Measurements from ENCODE around the gene ERH. TPM values are rescaled to one million over a fixed set of nuclear protein-coding genes. Genes with fewer than 3 reads are reported as not detected.
A peak's percentile ranks its signal among the peaks of the same experiment; 100 is the strongest.

ERH gene
- total and polyA plus RNA-seq, 10 of the 15 experiments (the other 5 are each of a cell fraction or from before 2014, with no cell fraction given) = 255 to 852 (median 382) TPM

DNA sequence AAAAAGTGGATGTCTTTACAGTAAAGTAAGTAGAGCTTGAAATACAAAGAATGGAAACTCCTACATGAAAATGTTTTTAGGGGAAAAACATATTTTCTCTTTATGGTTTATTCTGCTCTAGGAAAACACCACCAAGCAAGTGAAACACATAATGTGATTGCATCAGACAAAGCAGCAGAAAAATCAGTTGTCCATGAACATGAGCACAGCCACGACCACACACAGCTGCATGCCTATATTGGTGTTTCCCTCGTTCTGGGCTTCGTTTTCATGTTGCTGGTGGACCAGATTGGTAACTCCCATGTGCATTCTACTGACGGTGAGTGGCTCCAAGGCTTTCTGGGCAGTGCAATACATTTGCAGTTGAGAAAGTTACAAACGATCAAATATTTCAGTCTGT, 43.8 kb upstream of the ERH start:
- H3K27ac ChIP-seq (ENCODE audit: control insufficient read depth, insufficient read depth) = peak overlapping the region; percentile 65
- no peaks in the 10 kb centered on the region for H3K9me3 ChIP-seq (replicated peaks; ENCODE audit: control insufficient read depth, insufficient read depth, low read length)
- peaks cover 2% of the 10 kb centered on the region for H3K79me2 ChIP-seq (ENCODE audit: control insufficient read depth, insufficient read depth, low read length)
- H3K4me1 ChIP-seq (ENCODE audit: control insufficient read depth, insufficient read depth, low read length) = peaks cover 4% of the 10 kb centered on the region; the same call in 1 of the 2 replicates
- RAD21 ChIA-PET (ENCODE audit: unreplicated experiment) = interaction anchor here (1.2 to 3.1 kb wide), 8 partner anchors 18 to 139 kb away, joined by 3 to 18 read pairs (median 4); partner anchors contain the start of genes ERH and SLC39A9
- WGBS (ENCODE audit: insufficient coverage, insufficient replicate concordance, low lambda C conversion rate, missing lambda C conversion rate) = 1% methylated on average over 5 of the region's 5 CpGs
- ATAC-seq (peak; percentile 95), DNase-seq (ENCODE audit: low read depth, low spot score) (peak; percentile 58), FAIRE-seq (peak; percentile 81)
- POLR2A ChIA-PET = interaction anchor here (0.5 to 2.9 kb wide), 4 partner anchors 40 to 332 kb away, joined by 3 to 22 read pairs (median 8); partner anchors contain the start of genes ERH and SLC39A9
- peaks cover 2 to 14% of the 10 kb centered on the region in 2 experiments for H3K36me3 ChIP-seq (ENCODE audit: control insufficient read depth in 2 of 2, insufficient read depth in 2 of 2, low read length in 1 of 2)
- intact Hi-C loops (cut with micrococcal nuclease; ENCODE audit: unreplicated experiment) (loop anchor here (2.0 kb wide), 1 partner anchor 41 kb away; no protein-coding TSS in a partner anchor), in situ Hi-C loops (cut with MboI) (no loop called here)
- H3K4me3 ChIP-seq = no peak overlapping the region
- H4K20me1 ChIP-seq (ENCODE audit: control insufficient read depth, insufficient read depth) = no peaks in the 10 kb centered on the region
- H3K27me3 ChIP-seq (replicated peaks in 1 of 2; ENCODE audit: control insufficient read depth in 2 of 2, insufficient read depth in 2 of 2, low read length in 1 of 2) = no peaks in the 10 kb centered on the region
- SMC1A ChIA-PET (ENCODE audit: uncharacterized antibody, unreplicated experiment) = interaction anchor here (0.6 to 3.6 kb wide), 16 partner anchors 12 to 199 kb away, joined by 3 to 22 read pairs (median 4); partner anchors contain the start of genes ERH and SLC39A9
- no peak overlapping the region; the same call in 1 of the 2 replicates for H3K4me2 ChIP-seq (ENCODE audit: control insufficient read depth, insufficient read depth)
- CTCF ChIA-PET = interaction anchor here (0.6 to 2.3 kb wide), 7 partner anchors 14 to 312 kb away, joined by 3 to 15 read pairs (median 6); no protein-coding TSS in a partner anchor
- no TSS peak for BruUV-seq (replicated peaks)
- H2AFZ ChIP-seq (ENCODE audit: control insufficient read depth, low read depth, low read length) = no peak overlapping the region
- 0 out of 2 replicates have a peak overlapping the region, but pooled peaks have one; percentile 13 for H3K9ac ChIP-seq (ENCODE audit: control insufficient read depth, insufficient read depth, low read length)
- TF ChIP-seq PAX5 (IDR thresholded peaks at IDR 0.05; ENCODE audit: borderline replicate concordance, low read depth, low read length) (peak; percentile 40; the same call in 1 of the 2 replicates), ETV6 (conservative IDR thresholded peaks at IDR 0.05 in 1 of 2, IDR thresholded peaks at IDR 0.05 in 1 of 2; ENCODE audit: borderline replicate concordance in 1 of 2, low read depth in 1 of 2) (no peak), NFYB (IDR thresholded peaks at IDR 0.05; ENCODE audit: insufficient read depth, low read depth, low read length) (no peak), FOS (IDR thresholded peaks at IDR 0.05; ENCODE audit: borderline replicate concordance, extremely low read depth, insufficient read length) (no peak), POLR2AphosphoS5 (IDR thresholded peaks at IDR 0.05; ENCODE audit: low read length) (peak; percentile 52; the same call in 1 of the 2 replicates), EED (IDR thresholded peaks at IDR 0.05; ENCODE audit: low read depth) (0 out of 2 replicates have a peak, but pooled peaks have one; percentile 16), HDAC6 (IDR thresholded peaks at IDR 0.05; ENCODE audit: unreplicated experiment) (no peak), ZZZ3 (IDR thresholded peaks at IDR 0.05; ENCODE audit: control insufficient read depth, insufficient read length, low read depth) (no peak), ZNF24 (IDR thresholded peaks at IDR 0.05) (no peak), NR2C1 (IDR thresholded peaks at IDR 0.05) (no peak), POLR2A (IDR thresholded peaks at IDR 0.05; ENCODE audit: low read depth, low read length) (peak; percentile 57), ESRRA (IDR thresholded peaks at IDR 0.05; ENCODE audit: low read length) (no peak), EP300 (IDR thresholded peaks at IDR 0.05; ENCODE audit: borderline replicate concordance in 1 of 2, control insufficient read depth in 1 of 2, low read depth in 2 of 2, low read length in 2 of 2) (no peak)
- TF ChIP-seq, protein P1, sequence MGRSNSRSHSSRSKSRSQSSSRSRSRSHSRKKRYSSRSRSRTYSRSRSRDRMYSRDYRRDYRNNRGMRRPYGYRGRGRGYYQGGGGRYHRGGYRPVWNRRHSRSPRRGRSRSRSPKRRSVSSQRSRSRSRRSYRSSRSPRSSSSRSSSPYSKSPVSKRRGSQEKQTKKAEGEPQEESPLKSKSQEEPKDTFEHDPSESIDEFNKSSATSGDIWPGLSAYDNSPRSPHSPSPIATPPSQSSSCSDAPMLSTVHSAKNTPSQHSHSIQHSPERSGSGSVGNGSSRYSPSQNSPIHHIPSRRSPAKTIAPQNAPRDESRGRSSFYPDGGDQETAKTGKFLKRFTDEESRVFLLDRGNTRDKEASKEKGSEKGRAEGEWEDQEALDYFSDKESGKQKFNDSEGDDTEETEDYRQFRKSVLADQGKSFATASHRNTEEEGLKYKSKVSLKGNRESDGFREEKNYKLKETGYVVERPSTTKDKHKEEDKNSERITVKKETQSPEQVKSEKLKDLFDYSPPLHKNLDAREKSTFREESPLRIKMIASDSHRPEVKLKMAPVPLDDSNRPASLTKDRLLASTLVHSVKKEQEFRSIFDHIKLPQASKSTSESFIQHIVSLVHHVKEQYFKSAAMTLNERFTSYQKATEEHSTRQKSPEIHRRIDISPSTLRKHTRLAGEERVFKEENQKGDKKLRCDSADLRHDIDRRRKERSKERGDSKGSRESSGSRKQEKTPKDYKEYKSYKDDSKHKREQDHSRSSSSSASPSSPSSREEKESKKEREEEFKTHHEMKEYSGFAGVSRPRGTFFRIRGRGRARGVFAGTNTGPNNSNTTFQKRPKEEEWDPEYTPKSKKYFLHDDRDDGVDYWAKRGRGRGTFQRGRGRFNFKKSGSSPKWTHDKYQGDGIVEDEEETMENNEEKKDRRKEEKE (IDR thresholded peaks at IDR 0.05) = no peak
- TF ChIP-seq, protein P2, sequence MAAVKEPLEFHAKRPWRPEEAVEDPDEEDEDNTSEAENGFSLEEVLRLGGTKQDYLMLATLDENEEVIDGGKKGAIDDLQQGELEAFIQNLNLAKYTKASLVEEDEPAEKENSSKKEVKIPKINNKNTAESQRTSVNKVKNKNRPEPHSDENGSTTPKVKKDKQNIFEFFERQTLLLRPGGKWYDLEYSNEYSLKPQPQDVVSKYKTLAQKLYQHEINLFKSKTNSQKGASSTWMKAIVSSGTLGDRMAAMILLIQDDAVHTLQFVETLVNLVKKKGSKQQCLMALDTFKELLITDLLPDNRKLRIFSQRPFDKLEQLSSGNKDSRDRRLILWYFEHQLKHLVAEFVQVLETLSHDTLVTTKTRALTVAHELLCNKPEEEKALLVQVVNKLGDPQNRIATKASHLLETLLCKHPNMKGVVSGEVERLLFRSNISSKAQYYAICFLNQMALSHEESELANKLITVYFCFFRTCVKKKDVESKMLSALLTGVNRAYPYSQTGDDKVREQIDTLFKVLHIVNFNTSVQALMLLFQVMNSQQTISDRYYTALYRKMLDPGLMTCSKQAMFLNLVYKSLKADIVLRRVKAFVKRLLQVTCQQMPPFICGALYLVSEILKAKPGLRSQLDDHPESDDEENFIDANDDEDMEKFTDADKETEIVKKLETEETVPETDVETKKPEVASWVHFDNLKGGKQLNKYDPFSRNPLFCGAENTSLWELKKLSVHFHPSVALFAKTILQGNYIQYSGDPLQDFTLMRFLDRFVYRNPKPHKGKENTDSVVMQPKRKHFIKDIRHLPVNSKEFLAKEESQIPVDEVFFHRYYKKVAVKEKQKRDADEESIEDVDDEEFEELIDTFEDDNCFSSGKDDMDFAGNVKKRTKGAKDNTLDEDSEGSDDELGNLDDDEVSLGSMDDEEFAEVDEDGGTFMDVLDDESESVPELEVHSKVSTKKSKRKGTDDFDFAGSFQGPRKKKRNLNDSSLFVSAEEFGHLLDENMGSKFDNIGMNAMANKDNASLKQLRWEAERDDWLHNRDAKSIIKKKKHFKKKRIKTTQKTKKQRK (IDR thresholded peaks at IDR 0.05; ENCODE audit: low read depth, low read length) = no peak
- TF ChIP-seq, protein P3, sequence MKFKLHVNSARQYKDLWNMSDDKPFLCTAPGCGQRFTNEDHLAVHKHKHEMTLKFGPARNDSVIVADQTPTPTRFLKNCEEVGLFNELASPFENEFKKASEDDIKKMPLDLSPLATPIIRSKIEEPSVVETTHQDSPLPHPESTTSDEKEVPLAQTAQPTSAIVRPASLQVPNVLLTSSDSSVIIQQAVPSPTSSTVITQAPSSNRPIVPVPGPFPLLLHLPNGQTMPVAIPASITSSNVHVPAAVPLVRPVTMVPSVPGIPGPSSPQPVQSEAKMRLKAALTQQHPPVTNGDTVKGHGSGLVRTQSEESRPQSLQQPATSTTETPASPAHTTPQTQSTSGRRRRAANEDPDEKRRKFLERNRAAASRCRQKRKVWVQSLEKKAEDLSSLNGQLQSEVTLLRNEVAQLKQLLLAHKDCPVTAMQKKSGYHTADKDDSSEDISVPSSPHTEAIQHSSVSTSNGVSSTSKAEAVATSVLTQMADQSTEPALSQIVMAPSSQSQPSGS (IDR thresholded peaks at IDR 0.05; ENCODE audit: low read length) = peak; percentile 48; the same call in 1 of the 2 replicates
